ENCODE results near the gene MT2A. TPM values are rescaled to one million over a fixed set of nuclear protein-coding genes. Genes with fewer than 3 reads are reported as not detected.
A peak's percentile ranks its signal among the peaks of the same experiment; 100 is the strongest.

MT2A gene
- total and polyA plus RNA-seq, 2 of the 13 experiments (the other 11 are each of a cell fraction or from before 2014, with no cell fraction given), result 135 to 371 TPM

GRCh38 chr16:56631832-56632155 lies 23.4 kb downstream of the MT2A start:
- Histone ChIP-seq H3K79me2 (ENCODE audit: insufficient read depth, low read length) (no peaks in the 10 kb centered on the region), H3K9ac (ENCODE audit: insufficient read depth, low read depth, low read length) (peak overlapping the region; percentile 7; the same call in 1 of the 2 replicates), H4K20me1 (ENCODE audit: insufficient read depth, low read length) (no peaks in the 10 kb centered on the region), H3K4me1 (ENCODE audit: insufficient read depth, low read length) (peaks cover 29% of the 10 kb centered on the region), H2AFZ (ENCODE audit: low read length) (no peak overlapping the region), H3K36me3 (replicated peaks in 1 of 2; ENCODE audit: control insufficient read depth in 1 of 2, insufficient read depth in 2 of 2, low read length in 2 of 2) (no peaks in the 10 kb centered on the region), H3K27ac (ENCODE audit: extremely low read length, insufficient read depth, low read length) (no peak overlapping the region), H3K9me3 (ENCODE audit: low read length) (no peaks in the 10 kb centered on the region), H3K4me3 (replicated peaks in 1 of 3; ENCODE audit: insufficient read depth in 1 of 3, low read depth in 2 of 3, low read length in 3 of 3) (peak overlapping the region; percentile 41 to 73 (median 54); a peak in 4 of 6 replicates), H3K27me3 (ENCODE audit: control insufficient read depth in 1 of 2, insufficient read depth in 2 of 2, low read length in 2 of 2) (peaks cover 8 to 79% of the 10 kb centered on the region in 2 experiments; a peak in 4 of 5 replicates), H3K4me2 (ENCODE audit: low read depth, low read length) (peak overlapping the region; percentile 77)
- ChIA-PET POLR2A (no interaction called here), CTCF (ENCODE audit: low intra/inter-chr PET ratio, low total read pairs) (no interaction called here)
- no TSS peak for BruUV-seq (replicated peaks)
- in situ Hi-C loops (cut with HindIII; ENCODE audit: extremely low pct_ligation_motif_present, low pct_unique_long_range_greater_than_20kb), result no loop called here
- DNase-seq (ENCODE audit: low spot score), result no peak
- ATAC-seq, result peak; percentile 62
- WGBS (ENCODE audit: low lambda C conversion rate), result 8% methylated on average over 14 of the region's 14 CpGs
- TF ChIP-seq MEIS2 (CRISPR knock-in tag; IDR thresholded peaks at IDR 0.05) (0 out of 2 replicates have a peak, but pooled peaks have one; percentile 7), BRCA1 (CRISPR knock-in tag; IDR thresholded peaks at IDR 0.05) (no peak), BCL3 (CRISPR knock-in tag; IDR thresholded peaks at IDR 0.05) (no peak), KDM4B (CRISPR knock-in tag; IDR thresholded peaks at IDR 0.05) (no peak), NFE2L1 (CRISPR knock-in tag; IDR thresholded peaks at IDR 0.05; ENCODE audit: borderline replicate concordance) (no peak), ZNF263 (CRISPR knock-in tag; IDR thresholded peaks at IDR 0.05) (0 out of 2 replicates have a peak, but pooled peaks have one; percentile 17)
- TF ChIP-seq, protein P1, sequence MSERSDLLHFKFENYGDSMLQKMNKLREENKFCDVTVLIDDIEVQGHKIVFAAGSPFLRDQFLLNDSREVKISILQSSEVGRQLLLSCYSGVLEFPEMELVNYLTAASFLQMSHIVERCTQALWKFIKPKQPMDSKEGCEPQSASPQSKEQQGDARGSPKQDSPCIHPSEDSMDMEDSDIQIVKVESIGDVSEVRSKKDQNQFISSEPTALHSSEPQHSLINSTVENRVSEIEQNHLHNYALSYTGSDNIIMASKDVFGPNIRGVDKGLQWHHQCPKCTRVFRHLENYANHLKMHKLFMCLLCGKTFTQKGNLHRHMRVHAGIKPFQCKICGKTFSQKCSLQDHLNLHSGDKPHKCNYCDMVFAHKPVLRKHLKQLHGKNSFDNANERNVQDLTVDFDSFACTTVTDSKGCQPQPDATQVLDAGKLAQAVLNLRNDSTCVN (CRISPR knock-in tag; IDR thresholded peaks at IDR 0.05; ENCODE audit: borderline replicate concordance), result 0 out of 2 replicates have a peak, but pooled peaks have one; percentile 16
- TF ChIP-seq, protein P2, sequence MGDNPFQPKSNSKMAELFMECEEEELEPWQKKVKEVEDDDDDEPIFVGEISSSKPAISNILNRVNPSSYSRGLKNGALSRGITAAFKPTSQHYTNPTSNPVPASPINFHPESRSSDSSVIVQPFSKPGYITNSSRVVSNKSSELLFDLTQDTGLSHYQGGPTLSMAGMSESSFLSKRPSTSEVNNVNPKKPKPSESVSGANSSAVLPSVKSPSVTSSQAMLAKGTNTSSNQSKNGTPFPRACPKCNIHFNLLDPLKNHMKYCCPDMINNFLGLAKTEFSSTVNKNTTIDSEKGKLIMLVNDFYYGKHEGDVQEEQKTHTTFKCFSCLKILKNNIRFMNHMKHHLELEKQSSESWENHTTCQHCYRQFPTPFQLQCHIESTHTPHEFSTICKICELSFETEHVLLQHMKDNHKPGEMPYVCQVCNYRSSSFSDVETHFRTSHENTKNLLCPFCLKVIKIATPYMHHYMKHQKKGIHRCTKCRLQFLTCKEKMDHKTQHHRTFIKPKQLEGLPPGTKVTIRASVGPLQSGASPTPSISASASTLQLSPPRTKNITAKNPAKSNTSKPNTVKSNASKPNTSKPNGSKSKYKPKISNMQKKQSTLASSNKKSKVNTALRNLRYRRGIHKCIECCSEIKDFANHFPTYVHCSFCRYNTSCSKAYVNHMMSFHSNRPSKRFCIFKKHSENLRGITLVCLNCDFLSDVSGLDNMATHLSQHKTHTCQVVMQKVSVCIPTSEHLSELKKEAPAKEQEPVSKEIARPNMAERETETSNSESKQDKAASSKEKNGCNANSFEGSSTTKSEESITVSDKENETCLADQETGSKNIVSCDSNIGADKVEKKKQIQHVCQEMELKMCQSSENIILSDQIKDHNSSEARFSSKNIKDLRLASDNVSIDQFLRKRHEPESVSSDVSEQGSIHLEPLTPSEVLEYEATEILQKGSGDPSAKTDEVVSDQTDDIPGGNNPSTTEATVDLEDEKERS (CRISPR knock-in tag; IDR thresholded peaks at IDR 0.05), result 0 out of 2 replicates have a peak, but pooled peaks have one; percentile 64
- TF ChIP-seq, protein P3, sequence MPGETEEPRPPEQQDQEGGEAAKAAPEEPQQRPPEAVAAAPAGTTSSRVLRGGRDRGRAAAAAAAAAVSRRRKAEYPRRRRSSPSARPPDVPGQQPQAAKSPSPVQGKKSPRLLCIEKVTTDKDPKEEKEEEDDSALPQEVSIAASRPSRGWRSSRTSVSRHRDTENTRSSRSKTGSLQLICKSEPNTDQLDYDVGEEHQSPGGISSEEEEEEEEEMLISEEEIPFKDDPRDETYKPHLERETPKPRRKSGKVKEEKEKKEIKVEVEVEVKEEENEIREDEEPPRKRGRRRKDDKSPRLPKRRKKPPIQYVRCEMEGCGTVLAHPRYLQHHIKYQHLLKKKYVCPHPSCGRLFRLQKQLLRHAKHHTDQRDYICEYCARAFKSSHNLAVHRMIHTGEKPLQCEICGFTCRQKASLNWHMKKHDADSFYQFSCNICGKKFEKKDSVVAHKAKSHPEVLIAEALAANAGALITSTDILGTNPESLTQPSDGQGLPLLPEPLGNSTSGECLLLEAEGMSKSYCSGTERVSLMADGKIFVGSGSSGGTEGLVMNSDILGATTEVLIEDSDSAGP (CRISPR knock-in tag; IDR thresholded peaks at IDR 0.05; ENCODE audit: borderline replicate concordance), result peak; percentile 51; the same call in 1 of the 2 replicates
- FAIRE-seq, result no peak
- intact Hi-C loops (cut with micrococcal nuclease; ENCODE audit: unreplicated experiment), result no loop called here
